ENCODE results near the gene RNF144A. TPM values are rescaled to one million over a fixed set of nuclear protein-coding genes. Genes with fewer than 3 reads are reported as not detected.

The RNF144A gene
- total and polyA plus RNA-seq, 2 donors (not counting 1 experiment from before 2014, with no cell fraction given), result 1.2 to 1.6 TPM

- intact Hi-C loops (cut with micrococcal nuclease), result no loop called here
- no peak overlapping the region for H3K4me2 ChIP-seq (replicated peaks; ENCODE audit: low read depth, low read length, poor library complexity, severe bottlenecking)
These were observed 38.7 kb upstream of the RNF144A start for GRCh38 chr2:6878549-6878948.

DNA sequence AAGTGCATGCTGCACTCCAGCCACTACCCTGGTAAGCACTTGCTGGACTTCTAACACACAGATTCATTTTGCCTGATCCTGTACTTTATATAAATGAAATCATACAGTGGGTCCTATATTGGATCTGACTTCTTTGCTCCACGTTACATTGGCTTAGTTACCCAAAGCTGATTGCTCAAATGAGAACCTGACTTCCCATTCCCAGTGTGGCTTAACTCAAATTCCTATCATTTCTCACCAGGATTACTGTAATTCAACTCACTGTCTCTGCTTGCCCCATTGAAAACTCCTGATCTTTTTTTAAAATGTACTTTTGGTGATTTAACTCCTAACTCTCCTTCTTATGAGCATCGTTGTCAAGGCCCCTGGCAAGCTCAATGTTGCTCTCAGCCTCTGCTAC lies 38.2 kb upstream of the RNF144A start:
- ATAC-seq (ENCODE audit: low read depth) (no peak), DNase-seq (no peak)
- H3K9ac ChIP-seq (ENCODE audit: low read length), result no peak overlapping the region
- peaks cover 14 to 15% of the 10 kb centered on the region in 2 donors for H3K4me1 ChIP-seq (ENCODE audit: control insufficient read depth in 2 of 2, insufficient read depth in 2 of 2, low read length in 2 of 2)
- Mint-ChIP-seq H3K27me3 (peaks cover 12% of the 10 kb centered on the region), H3K9me3 (ENCODE audit: insufficient read depth) (no peaks in the 10 kb centered on the region), H3K4me3 (no peak overlapping the region), H3K4me1 (peaks cover 23% of the 10 kb centered on the region), H3K27ac (no peak overlapping the region)
- no peaks in the 10 kb centered on the region for H4K20me1 ChIP-seq (ENCODE audit: control insufficient read depth, insufficient read depth, low read length, poor library complexity, severe bottlenecking)
- H2AFZ ChIP-seq (ENCODE audit: insufficient read depth, low read depth, low read length, poor library complexity, severe bottlenecking), result no peak overlapping the region
- TF ChIP-seq, protein P1, sequence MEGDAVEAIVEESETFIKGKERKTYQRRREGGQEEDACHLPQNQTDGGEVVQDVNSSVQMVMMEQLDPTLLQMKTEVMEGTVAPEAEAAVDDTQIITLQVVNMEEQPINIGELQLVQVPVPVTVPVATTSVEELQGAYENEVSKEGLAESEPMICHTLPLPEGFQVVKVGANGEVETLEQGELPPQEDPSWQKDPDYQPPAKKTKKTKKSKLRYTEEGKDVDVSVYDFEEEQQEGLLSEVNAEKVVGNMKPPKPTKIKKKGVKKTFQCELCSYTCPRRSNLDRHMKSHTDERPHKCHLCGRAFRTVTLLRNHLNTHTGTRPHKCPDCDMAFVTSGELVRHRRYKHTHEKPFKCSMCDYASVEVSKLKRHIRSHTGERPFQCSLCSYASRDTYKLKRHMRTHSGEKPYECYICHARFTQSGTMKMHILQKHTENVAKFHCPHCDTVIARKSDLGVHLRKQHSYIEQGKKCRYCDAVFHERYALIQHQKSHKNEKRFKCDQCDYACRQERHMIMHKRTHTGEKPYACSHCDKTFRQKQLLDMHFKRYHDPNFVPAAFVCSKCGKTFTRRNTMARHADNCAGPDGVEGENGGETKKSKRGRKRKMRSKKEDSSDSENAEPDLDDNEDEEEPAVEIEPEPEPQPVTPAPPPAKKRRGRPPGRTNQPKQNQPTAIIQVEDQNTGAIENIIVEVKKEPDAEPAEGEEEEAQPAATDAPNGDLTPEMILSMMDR (IDR thresholded peaks at IDR 0.05), result no peak
- TF ChIP-seq EZH2 (IDR thresholded peaks at IDR 0.05; ENCODE audit: borderline replicate concordance, insufficient read depth, low read depth, low read length, poor library complexity, severe bottlenecking), result no peak
- intact Hi-C loops (cut with micrococcal nuclease), result no loop called here
- H3K79me2 ChIP-seq (ENCODE audit: control insufficient read depth, insufficient read depth, low read length), result peaks cover 4% of the 10 kb centered on the region
- H3K36me3 ChIP-seq (replicated peaks in 1 of 2; ENCODE audit: control extremely low read depth in 1 of 2, control insufficient read depth in 1 of 2, extremely low read depth in 1 of 2, insufficient read depth in 2 of 2, low read length in 1 of 2), result no peaks in the 10 kb centered on the region
- CTCF ChIA-PET, result no interaction called here
- no peak overlapping the region for H3K4me2 ChIP-seq (replicated peaks; ENCODE audit: low read depth, low read length, poor library complexity, severe bottlenecking)
- no peak overlapping the region for H3K4me3 ChIP-seq (ENCODE audit: control extremely low read depth in 1 of 5, extremely low read depth in 1 of 5, insufficient read depth in 1 of 5, low read depth in 2 of 5, low read length in 4 of 5)
- POLR2A ChIA-PET, result no interaction called here
- no peak overlapping the region for H3K27ac ChIP-seq (ENCODE audit: low read length in 2 of 2)
- no peaks in the 10 kb centered on the region for H3K9me3 ChIP-seq (ENCODE audit: control extremely low read depth in 1 of 3, control insufficient read depth in 2 of 3, insufficient read depth in 1 of 3, low read length in 2 of 3)
- peaks cover 0 to 8% (median 3%) of the 10 kb centered on the region in 4 experiments for H3K27me3 ChIP-seq (replicated peaks in 1 of 4; ENCODE audit: control extremely low read depth in 1 of 4, control insufficient read depth in 3 of 4, insufficient read depth in 4 of 4, low read length in 3 of 4)
- 100% methylated on average over 2 of the region's 2 CpGs for WGBS (ENCODE audit: insufficient coverage)

More at GRCh38 chr2:6878549-6878948, 38.7 kb upstream of the RNF144A start:
- no peaks in the 10 kb centered on the region for H3K9me3 ChIP-seq (ENCODE audit: control extremely low read depth in 1 of 3, control insufficient read depth in 2 of 3, insufficient read depth in 1 of 3, low read length in 2 of 3)
- H3K4me1 Mint-ChIP-seq, result peaks cover 23% of the 10 kb centered on the region
- no peaks in the 10 kb centered on the region for H3K36me3 ChIP-seq (replicated peaks in 1 of 2; ENCODE audit: control extremely low read depth in 1 of 2, control insufficient read depth in 1 of 2, extremely low read depth in 1 of 2, insufficient read depth in 2 of 2, low read length in 1 of 2)
- CTCF ChIA-PET, result no interaction called here
- H3K9me3 Mint-ChIP-seq (ENCODE audit: insufficient read depth), result no peaks in the 10 kb centered on the region
- no peak overlapping the region for H3K27ac ChIP-seq (ENCODE audit: low read length in 2 of 2)
- peaks cover 0 to 6% (median 3%) of the 10 kb centered on the region in 4 experiments for H3K27me3 ChIP-seq (replicated peaks in 1 of 4; ENCODE audit: control extremely low read depth in 1 of 4, control insufficient read depth in 3 of 4, insufficient read depth in 4 of 4, low read length in 3 of 4)
- H3K27me3 Mint-ChIP-seq, result peaks cover 9% of the 10 kb centered on the region
- H3K9ac ChIP-seq (ENCODE audit: low read length), result no peak overlapping the region
- no peak overlapping the region for H3K4me3 ChIP-seq (ENCODE audit: control extremely low read depth in 1 of 5, extremely low read depth in 1 of 5, insufficient read depth in 1 of 5, low read depth in 2 of 5, low read length in 4 of 5)
- no peak overlapping the region for H3K27ac Mint-ChIP-seq
- POLR2A ChIA-PET, result no interaction called here
- ATAC-seq (ENCODE audit: low read depth) (no peak), DNase-seq (no peak)
- TF ChIP-seq, protein P1 (IDR thresholded peaks at IDR 0.05), result no peak
- TF ChIP-seq EZH2 (IDR thresholded peaks at IDR 0.05; ENCODE audit: borderline replicate concordance, insufficient read depth, low read depth, low read length, poor library complexity, severe bottlenecking), result no peak
- no peaks in the 10 kb centered on the region for H4K20me1 ChIP-seq (ENCODE audit: control insufficient read depth, insufficient read depth, low read length, poor library complexity, severe bottlenecking)
- 36% methylated on average over 4 of the region's 4 CpGs for WGBS (ENCODE audit: insufficient coverage)
- no peak overlapping the region for H2AFZ ChIP-seq (ENCODE audit: insufficient read depth, low read depth, low read length, poor library complexity, severe bottlenecking)
- H3K4me3 Mint-ChIP-seq, result peak overlapping the region; percentile 1
- H3K79me2 ChIP-seq (ENCODE audit: control insufficient read depth, insufficient read depth, low read length), result peaks cover 4% of the 10 kb centered on the region
- peaks cover 14 to 15% of the 10 kb centered on the region in 2 donors for H3K4me1 ChIP-seq (ENCODE audit: control insufficient read depth in 2 of 2, insufficient read depth in 2 of 2, low read length in 2 of 2)
